ENCODE data around the gene TRDMT1.

Gene TRDMT1, protein sequence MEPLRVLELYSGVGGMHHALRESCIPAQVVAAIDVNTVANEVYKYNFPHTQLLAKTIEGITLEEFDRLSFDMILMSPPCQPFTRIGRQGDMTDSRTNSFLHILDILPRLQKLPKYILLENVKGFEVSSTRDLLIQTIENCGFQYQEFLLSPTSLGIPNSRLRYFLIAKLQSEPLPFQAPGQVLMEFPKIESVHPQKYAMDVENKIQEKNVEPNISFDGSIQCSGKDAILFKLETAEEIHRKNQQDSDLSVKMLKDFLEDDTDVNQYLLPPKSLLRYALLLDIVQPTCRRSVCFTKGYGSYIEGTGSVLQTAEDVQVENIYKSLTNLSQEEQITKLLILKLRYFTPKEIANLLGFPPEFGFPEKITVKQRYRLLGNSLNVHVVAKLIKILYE

DNA sequence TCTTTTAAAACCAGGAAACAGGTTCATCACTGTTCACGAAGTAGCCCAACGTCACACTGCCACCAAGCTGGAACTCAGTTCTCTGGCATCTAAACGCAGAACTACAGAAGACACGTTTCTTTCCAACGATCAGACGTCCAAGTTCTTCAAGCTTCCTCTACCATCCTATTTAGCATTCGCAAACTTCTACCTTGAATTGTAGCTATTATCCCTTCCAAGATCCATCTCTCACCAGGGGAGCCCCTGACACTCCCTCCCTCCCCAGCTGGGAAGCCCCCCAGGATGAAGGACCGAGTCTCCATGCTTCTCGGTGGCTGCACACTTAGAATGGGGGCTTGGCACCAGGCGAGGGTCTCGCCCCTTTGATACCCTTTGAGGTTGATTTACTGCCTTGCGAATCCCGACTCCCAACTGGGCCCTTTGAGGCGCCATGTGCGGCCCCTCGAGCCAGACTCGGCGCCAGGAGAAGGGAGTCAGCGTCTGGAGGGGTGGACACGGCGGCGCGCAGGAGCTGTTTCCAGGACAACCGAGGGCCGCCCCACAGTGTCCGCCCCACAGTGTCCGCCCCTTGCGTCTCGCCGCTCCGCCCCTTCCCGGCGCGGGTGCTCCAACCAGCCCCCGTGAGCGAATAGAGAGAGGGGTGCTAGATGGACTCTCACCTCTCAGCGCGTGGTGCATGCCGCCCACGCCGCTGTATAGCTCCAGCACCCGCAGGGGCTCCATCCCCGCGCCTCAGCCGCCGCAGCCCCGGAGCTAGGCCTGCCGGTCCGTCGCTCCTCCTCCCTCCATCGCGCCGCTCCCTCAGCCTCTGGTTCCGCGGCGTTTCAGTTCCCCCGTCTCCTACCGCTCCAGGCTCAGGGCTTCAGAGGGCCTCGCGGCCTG, at the start of gene TRDMT1:
Gene TRDMT1, minus strand, starts transcription at position 761 of the 882 bp plus-strand sequence. Its CDS starts 38 bp downstream, at position 723.
- peak; percentile 92 for DNase-seq (ENCODE audit: low read depth)

DNA sequence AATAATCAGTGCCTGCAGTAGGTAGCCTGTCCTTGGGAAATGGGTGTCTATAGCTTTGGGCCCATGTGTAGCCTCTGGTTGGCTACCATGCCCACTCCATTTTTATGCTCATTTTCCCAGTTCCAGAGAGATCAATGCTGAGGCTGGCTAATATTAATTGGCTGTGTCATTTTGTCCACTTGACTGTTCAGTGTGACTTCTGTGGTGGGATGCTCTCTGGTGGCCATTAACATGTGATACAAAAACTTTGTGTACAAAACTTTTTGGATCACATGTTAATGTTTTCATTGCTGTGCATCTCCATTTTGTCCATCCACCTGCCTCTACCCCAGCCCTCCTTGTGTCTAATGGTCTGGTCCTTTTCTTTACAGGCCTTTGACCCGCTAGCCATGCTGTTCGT, 49.3 kb upstream of the TRDMT1 start:
- no peak for DNase-seq (ENCODE audit: low read depth)

DNA sequence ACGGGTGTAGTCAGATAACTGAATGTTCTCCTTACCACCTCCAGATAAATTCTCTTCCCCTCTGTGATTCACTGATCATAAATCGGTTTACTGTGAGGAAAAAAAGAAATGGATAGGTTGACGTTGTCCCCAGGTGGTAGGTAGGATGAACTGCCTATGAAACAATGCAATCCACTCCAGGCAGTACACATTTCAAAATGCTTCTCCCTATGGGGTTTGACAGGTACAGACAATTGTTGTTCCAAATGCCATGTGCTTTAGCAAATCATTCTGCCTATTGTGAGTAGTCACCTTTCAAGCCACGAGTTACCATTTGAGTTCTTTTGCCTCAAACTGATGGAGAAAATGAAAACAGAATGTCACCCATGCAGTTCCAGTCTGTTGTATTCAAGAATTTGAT, 48.3 kb upstream of the TRDMT1 start:
- DNase-seq (ENCODE audit: low read depth) = no peak

DNA sequence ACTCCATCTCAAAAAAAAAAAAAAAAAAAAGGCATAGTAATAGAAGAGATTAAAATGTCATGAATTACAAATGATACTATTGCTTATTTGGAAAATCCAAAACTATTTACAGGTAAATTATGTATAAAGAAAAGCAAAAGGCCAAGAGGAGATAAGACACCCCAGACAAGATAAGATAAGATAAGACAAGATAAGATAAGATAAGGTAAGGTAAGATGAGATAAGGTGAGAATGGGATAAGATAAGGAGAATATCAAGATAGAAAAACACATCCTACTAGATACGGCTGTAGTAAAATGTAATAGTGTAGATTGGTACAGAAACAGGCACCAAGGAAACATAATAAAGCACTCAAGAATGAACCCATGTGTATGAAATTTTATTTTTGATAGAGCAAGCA, 47.5 kb upstream of the TRDMT1 start:
- DNase-seq (ENCODE audit: low read depth) = no peak

DNA sequence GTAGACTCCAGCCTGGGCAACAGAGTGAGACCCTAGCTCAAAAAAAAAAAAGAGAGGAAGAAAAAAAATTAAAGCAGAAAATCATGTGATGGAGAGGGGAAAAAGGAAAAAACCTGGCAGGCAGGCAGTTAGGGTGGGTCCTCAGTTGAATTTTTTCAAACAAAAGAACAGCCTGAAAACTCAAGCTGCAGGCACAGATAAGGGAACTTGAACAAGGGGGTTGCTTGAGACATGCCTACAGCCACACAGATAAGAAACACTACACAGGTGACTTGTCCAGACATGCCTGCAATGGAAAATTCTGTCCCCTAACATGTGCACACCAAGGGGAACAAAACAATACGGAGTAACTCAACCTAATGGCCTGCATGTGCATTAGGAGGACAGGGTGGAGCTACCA, 45.7 kb upstream of the TRDMT1 start:
- no peak for DNase-seq (ENCODE audit: low read depth)

DNA sequence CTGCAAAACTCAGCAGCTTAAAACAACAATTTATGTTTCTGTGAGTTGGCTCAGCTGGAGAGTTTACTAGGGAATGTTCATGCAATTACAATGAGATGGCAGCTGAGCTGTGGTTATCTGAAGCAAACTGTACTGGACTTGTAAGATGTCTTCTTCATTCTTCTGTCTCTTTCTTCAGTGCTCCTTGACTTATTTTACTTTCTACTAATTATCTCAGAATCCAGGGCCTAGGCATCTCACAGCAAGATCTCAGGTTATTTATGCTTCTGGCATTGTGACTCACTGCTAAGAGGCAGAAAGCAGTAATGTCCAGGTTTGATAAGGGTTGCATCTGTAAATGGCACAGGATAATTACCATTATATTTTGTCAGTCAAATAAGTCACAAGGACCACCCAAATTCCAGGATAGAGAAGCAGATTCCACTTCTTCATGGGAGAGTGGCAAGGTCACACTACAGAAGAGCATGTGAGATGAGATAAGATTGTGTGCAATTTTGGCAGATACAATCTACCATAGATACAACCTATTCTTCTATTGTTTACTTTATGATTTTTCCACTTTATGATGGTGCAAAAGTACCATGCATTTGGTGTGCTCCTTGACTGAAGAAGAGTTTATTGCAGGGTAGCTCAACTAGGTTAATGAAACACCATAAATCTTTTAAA, 43.4 kb upstream of the TRDMT1 start:
- DNase-seq (ENCODE audit: low read depth) = no peak

DNA sequence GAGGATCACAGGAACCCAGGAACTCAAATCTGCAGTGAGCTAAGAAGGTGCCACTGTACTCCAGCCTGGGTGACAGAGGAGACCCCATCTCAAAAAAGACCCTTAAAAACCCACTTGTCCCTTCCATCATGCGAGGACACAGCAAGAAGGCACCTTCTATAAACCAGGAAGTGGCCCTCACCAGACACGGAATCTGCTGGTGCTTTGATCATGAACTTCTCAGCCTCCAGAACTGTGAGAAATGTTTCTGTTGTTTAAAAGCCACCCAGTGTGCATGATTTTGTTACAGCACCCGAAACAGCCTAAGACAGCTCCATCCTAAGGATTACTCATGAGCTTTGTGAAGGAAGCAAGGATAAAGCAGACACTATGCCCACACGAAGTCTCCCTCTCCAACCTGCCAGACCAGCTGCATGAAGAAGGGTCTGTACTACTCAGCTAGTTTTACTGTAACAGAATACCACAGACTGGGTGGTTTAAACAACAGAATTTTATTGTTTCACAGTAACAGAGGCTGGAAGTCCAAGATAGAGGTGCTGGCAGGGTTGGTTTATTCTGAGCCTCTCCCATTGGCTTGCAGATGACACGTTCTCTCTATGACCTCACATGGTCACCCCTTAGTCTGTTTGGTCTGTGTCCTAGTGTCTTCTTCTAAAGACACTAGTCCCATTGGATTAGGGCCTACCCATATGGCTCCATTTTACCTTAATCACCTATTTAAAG, 40.3 kb upstream of the TRDMT1 start:
- no peak for DNase-seq (ENCODE audit: low read depth)

DNA sequence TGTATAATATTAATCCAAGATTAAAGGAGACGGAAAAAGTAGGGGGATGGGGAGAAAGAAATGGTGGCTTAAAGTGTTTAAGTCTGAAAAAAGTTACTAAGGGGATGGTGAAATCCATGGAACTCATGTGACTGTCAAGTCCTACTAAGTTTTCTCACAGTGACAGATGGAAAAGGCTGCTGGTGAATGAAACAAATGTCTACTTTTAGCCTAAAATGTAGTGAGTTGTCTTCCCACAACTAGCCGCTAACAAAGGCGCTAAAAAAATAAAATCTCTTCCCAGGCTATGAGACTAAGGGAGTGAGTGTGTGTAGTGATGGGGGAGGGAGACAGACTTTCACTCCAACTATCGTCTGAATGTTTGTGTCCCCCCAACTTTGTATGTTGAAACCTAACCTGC, 39.1 kb upstream of the TRDMT1 start:
- no peak for DNase-seq (ENCODE audit: low read depth)

DNA sequence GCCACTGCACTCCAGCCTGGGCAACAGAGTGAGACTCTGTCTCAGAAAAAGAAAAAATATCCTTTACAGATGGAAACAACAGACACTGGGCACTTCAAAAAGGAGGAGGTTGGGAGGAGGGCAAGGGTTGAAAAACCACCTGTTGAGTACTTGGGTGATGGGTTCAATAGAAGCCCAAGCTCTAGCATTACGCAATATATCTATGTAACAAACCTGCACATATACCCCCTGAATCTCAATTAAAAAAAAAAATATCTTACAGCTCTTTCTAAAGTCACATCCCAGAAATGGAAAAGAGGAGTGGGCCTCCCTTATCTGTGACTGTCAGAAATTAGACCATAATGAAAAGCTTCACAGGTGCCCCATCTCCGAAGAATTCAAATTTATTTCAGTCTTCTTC, 38.6 kb upstream of the TRDMT1 start:
- no peak for DNase-seq (ENCODE audit: low read depth)

DNA sequence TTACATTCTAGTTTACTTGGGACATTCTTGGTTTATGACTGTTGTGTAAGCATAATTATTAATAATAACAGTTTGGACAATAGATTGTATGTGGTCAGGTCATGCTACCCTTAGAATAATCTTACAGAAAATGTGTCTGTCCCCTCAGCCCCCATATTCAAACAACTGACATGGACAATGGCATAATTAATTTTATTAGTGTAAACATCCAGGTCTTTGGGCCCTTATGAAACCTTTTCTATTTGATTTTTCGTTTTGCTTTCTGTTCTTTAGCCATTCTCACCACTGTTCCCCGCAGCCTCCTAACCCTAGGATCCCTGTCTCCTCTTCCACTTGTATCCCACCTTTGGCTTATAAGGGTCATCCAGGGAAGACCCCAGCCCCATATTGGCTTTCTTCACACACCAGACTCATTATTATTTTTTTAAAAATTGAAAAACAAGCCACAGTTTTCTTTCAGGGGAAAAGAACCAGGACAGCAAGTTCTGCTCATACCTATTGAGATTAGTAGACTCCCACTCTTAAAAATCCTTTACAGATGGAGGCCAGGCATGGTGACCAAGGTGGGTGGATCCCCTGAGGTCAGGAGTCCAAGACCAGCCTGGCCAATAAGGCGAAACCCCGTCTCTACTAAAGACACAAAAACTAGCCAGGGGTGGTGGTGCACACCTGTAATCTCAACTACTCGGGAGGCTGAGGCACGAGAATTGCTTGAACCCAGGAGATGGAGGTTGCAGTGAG, 38.0 kb upstream of the TRDMT1 start:
- DNase-seq (ENCODE audit: low read depth) = no peak

DNA sequence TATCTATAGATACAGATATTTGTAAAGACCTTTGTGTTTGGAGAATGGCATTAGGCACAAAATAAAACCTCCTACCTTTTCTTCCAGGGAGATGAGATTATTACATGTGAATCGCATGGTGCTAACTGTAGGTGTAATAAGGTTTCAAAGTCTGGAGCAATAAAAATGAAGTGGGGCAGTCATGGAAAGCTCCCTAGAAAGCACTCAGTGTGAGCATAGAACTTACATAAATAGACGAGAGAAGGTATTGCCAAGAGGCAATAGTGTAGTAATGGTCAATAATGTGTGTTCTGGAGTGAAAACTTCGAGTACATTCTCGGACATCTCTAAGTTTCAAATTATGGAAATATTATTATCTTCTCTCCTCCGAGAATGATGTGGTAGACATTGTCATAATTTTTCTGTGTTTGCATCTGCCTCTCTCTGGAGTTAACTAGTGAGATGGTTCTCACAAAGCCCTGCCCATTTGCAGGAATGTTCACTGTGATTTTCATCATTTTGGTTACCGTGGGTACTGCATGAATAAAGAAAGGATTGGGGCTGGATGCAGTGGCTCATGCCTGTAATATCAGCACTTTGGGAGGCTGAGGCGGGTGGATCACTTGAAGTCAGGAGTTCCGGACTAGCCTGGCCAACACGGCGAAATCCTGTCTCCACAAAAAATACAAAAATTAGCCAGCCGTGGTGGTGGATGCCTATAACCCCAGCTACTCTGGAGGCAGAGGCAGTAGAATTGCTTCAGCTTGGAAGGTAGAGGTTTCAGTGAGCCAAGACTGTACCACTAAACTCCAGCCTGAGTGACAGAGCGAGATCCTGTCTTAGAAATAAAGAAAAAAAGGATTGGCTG, 37.2 kb upstream of the TRDMT1 start:
- peak; percentile 78 for DNase-seq (ENCODE audit: low read depth)

DNA sequence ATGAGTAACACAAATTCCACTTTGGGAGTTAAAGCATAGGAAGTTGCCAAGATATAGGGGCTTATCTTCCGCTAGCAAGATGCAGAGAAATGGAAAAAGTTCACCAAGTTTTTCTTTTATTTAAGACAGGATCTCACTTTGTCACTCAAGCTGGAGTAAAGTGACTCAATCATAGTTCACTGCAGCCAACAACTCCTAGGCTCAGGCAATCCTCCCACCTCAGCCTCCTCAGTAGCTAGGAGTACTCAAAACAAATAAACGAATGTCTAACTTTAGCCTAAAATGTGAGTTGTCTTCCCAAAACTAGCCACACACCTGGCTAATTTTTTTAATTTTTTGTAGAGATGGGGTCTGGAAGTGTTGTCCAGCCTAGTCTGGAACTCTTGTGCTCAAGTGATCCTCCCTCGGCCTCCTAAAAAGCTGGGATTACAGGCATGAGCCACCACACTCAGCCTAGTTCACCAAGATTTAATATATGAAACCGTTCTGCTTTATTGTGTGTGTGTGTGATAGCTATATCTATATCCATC, 36.5 kb upstream of the TRDMT1 start:
- no peak for DNase-seq (ENCODE audit: low read depth)

DNA sequence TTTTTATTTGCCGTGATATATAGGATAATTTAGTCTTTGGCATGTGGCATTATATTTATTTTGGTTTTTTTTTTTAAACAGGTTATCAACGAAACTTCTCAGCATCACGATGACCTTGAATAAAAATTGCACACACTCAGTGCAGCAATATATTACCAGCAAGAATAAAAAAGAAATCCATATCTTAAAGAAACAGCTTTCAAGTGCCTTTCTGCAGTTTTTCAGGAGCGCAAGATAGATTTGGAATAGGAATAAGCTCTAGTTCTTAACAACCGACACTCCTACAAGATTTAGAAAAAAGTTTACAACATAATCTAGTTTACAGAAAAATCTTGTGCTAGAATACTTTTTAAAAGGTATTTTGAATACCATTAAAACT, 35.7 kb upstream of the TRDMT1 start:
- no peak for DNase-seq (ENCODE audit: low read depth)

DNA sequence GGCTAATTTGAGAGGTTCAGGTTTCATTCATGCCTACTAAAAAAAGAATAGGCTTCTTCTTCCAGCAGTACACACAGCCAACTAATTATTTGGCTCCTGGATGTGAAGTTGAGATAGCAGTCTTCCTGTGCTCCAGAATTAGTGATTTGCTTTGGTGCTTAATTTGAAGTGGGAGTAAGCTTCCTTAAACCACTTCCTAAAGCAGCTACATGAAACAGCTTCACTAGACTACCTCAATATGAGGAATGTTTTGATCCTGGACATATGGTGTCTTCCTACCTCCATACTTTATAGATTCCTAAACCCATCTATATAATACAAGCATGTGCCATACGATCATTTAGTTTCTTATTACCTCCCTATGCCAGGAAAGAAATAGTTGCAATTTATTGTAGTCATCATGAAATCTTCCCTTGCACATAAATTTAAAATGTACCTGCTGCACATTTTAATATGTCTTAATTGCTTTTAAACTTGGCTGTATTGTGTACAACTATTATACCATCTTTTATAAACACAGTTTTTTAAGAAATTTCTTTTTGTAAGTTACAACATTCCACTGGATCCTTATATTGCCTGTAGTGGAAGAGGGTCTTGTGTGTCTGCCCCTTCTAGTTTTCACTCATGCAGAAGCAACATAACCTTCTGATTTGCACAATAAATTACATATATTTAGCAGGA, 35.1 kb upstream of the TRDMT1 start:
- DNase-seq (ENCODE audit: low read depth) = no peak

DNA sequence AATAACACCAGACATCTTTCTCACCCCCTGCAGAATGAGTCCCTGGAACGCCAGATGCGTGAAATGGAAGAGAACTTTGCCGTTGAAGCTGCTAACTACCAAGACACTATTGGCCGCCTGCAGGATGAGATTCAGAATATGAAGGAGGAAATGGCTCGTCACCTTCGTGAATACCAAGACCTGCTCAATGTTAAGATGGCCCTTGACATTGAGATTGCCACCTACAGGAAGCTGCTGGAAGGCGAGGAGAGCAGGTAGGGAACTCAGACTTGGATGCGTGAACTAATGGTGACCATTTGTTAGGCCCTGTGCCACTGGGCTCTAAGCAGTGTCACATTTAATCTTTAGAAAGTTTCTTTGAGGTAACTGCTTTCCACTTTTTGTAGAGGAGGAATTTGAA, 33.7 kb upstream of the TRDMT1 start:
- no peak for DNase-seq (ENCODE audit: low read depth)

DNA sequence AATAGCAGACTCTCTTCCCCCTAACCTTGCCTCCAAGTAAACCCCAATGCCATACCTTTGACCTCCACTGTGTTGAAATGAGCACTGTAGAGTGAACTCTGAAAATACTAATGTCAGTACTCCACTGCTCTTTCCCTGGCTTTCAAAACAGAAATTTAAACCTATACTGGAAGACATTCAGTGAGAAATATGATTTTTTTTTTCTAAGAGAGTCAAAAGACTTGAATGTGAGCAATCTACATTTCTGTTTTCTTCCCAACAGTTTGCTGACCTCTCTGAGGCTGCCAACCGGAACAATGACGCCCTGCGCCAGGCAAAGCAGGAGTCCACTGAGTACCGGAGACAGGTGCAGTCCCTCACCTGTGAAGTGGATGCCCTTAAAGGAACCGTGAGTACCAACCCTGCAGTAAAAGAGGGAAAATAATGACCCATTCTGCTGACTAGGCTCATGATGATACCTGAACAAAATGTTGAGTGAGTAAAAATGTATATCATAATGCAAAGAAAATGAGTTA, 33.0 kb upstream of the TRDMT1 start:
- DNase-seq (ENCODE audit: low read depth) = no peak

DNA sequence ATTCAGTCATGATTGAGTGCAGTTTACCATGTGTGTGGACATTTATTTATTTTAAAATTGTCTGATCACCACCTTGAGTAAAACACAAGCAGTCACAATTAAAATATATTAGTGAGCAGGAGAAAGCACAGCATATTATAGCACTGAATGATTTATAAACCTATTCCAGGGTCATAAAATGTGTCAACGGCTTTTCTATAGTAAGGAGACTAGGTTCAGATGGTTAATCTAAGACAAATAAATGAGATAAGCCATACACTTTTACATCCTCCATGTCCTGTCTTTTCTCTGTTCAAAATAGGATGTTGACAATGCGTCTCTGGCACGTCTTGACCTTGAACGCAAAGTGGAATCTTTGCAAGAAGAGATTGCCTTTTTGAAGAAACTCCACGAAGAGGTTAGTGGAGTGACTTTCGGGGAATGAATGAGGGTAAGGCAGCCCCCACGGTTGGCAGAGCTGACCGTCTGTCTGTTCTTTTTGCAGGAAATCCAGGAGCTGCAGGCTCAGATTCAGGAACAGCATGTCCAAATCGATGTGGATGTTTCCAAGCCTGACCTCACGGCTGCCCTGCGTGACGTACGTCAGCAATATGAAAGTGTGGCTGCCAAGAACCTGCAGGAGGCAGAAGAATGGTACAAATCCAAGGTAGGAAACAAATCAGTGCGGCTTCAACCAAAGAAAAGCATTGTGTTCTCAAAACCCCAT, 32.0 kb upstream of the TRDMT1 start:
- DNase-seq (ENCODE audit: low read depth) = no peak

DNA sequence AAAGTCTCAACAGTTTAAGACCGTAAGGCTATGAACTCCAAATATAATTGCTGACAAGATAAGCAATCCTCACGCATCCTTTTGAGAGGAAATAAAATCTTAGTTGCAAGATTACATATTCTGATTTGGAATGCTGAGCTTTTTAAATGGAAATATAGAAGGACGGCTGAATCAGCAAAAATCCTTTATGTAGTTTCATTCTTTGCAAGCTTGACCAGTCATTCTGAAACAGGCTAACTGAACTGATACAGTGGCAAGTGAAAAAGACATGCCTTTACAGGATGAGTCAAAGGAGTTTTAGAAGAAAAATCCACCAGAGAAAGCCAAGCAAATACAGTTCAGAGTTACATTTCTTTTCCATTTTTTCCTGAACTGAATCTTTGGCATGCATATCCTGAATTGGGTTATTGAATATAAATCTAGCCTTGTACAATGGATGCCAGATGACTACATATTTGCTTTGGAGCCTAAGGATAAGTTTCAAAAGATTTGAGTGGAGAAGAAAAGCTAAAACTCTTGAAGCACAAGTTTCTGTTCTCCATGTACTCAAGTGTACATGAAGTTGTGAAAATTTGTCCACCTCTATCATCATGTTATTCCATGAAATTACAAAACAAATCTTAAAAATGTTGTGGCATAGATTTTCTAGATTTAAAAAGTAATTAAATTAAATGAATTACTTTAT, 30.9 kb upstream of the TRDMT1 start:
- peak; percentile 42 for DNase-seq (ENCODE audit: low read depth)
